GM12892 (cell line): ENCODE data around the gene STAB2.

Experiments used
- DNase-seq: peaks from one replicate; pipeline ENCODE4 v3.0.0; 2011; ENCODE audit not compliant: insufficient read length
- FAIRE-seq: peaks from 2 replicates; lab custom pipeline; 2011; peaks lifted over from hg19 to GRCh38; lab: Jason Lieb, UNC
- POLR2A ChIP-seq: IDR thresholded peaks from 2 replicates; pipeline ENCODE4 v1.6.1; 2011; ENCODE audit warnings: low read depth, low read length, control low read depth
- POLR2AphosphoS5 ChIP-seq: IDR thresholded peaks from 2 replicates; pipeline ENCODE4 v1.6.1; 2011; ENCODE audit warnings: low read depth, low read length, control low read depth
- TAF1 ChIP-seq: IDR thresholded peaks from 2 replicates; pipeline ENCODE4 v1.6.1; 2011; ENCODE audit warnings: low read depth, mild to moderate bottlenecking, control low read depth, low read length, borderline replicate concordance

STAB2 gene

DNA sequence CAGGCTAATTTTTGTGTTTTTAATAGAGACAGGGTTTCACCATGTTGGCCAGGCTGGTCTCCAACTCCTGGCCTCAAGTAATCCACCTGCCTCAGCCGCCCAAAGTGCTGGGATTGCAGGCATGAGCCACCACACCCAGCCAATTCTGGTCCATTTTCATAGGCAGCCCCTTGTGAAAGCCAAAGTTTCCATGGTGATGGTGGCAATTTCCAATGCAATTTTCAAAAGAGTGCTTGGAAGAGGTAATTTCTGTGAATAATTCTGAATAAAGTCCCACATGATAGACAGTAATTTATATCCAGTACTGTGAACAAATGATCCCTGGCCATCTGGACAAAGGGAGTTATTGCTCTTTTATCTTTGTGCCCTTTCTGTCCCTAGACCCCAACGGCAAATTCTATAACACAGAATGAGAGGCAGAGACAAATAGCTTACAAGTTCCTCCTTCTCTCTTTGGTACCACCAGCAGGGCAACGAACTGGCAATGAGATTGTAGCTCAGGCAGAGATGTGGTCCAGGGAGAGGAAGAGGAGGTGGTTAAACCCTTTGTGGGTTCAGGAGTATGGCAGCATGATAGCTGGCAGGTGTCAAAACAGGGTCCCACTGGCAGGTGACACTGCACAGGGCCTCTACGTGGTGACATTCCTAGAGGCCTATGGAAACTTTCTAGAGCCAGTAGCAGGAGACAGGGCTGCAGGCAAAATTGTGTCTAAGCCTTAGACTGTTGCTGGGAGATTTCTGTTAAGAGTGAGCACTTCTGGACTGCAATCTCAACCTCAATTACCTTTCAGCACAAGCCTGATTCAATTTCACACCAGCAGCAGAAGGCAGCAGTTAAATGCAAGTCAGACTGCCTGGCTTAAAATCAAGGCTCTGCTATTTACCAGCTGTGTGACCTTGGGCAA, 207.5 kb downstream of the STAB2 start:
- TF ChIP-seq POLR2A (no peak), TAF1 (no peak), POLR2AphosphoS5 (no peak)
- FAIRE-seq (no peak), DNase-seq (no peak)

- no peak for DNase-seq
- FAIRE-seq: no peak
- TF ChIP-seq POLR2A (no peak), TAF1 (no peak), POLR2AphosphoS5 (no peak)
Observed at GRCh38 chr12:103798586-103798985, 211.5 kb downstream of the STAB2 start.

DNA sequence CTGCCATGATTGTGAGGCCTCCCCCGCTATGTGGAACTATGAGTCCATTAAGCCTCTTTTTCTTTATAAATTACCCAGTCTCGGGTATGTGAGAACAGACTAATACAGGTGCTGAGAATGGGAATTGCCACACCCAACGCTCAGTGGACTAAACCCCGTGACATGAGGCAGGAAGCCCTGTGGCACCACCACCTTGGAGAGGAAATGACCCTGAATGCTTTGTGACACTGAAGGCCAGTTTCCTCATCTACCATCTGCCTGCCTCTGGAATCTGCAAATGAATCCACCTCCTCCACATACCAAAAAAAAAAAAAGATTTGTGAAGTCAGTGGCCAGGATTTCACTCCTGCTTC, 212.4 kb downstream of the STAB2 start:
- FAIRE-seq: no peak
- DNase-seq: no peak
- TF ChIP-seq TAF1 (no peak), POLR2AphosphoS5 (no peak), POLR2A (no peak)

DNA sequence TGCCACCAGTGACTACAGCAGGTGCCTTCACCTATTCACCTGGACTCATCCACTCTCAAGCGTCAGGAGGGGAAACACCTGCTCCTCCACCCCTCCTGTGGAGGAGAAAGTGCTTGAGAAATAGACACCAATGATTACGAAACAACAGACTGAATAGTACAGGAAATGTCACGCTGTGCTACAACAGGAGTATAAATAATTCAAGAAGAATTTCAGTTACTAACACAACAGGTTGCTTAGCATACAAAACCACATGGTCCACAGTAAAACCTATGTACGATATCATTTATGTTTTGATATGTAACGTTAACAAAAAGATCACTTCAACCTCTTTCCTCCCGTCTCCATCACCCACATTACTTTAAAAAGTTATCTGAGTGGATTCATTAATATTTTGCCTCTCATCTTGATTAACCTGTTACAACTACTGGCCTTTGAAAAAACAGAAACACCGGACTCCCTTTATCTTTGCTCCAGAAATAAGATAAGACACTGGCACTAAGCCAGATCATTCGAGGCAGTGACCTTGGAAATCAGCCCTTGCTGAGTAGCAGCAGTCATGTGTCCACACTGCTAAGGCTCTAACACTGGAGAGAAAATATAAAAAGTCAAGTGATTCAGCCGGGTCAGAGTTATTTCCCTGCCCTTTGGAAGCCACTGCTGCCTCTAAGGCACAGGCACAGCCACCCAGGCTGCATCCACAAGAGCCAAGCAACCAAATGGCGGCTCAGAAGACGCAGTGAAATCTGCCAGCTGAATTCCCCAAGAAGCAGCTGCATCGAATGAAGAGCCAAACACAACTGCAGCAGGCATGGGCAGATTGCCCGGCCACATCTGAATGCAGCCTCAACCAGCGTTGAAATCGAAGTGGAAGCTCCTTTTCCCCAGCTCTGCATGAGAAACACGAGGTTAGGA, 213.0 kb downstream of the STAB2 start:
- no peak for DNase-seq
- no peak for TF ChIP-seq POLR2AphosphoS5
- no peak for TF ChIP-seq POLR2A
- no peak for TF ChIP-seq TAF1
- FAIRE-seq: no peak

- FAIRE-seq (no peak), DNase-seq (no peak)
- TF ChIP-seq TAF1: no peak
- TF ChIP-seq POLR2AphosphoS5: no peak
- TF ChIP-seq POLR2A: no peak
Observed at GRCh38 chr12:103801709-103802585, 214.9 kb downstream of the STAB2 start.

- DNase-seq: no peak
- FAIRE-seq: no peak
- TF ChIP-seq POLR2AphosphoS5 (no peak), TAF1 (no peak), POLR2A (no peak)
Observed at GRCh38 chr12:103802586-103802886, 215.5 kb downstream of the STAB2 start.

DNA sequence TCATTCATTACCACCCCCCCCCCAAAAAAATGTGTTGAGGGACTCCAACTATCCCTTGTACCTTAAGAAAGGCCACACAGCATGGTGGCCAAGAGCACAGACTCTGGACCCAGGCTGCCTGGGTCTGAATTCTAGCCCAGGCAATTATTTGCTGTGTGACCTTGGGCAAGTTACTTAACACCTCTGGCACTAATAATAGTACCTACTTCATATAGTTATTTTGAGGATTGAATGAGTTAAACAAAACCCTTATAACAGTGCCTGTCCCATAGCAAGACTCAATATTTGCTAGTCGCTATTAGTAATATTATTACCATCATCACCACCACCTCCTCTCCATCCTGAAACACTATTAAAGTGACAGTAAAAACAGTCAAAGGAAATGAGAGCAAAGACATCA, 216.8 kb downstream of the STAB2 start:
- no peak for TF ChIP-seq TAF1
- TF ChIP-seq POLR2AphosphoS5: no peak
- TF ChIP-seq POLR2A: no peak
- FAIRE-seq (no peak), DNase-seq (no peak)

DNA sequence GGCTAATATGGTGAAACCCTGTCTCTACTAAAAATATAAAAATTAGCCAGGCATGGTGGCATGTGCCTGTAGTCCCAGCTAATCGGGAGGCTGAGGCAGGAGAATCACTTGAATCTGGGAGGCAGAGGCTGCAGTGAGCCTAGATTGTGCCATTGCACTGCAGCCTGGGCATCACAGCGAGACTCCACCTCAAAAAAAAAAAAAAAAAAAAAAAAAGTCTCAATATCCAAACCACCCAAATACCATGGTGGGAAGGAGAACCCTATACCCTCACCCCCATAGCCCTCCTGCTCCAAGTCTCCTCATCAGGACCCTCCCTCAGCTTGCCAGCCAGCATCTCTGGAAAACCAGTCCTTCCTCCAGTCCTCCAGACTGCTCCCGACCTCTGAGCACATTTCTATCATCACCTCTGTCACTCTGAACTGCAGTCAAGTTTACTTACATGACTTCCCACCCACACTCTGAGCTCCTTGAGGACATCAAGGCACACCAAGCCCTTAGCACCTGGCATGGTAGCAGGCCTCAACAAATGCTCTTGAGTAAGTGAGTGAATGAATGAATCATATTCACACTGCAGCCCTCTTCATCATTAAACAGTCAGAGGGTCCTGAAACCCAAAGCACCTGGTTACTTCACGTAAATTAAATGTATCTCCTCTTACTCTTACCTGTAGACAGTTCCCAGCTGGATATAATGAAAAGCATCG, 218.7 kb downstream of the STAB2 start:
- TF ChIP-seq POLR2AphosphoS5 (no peak), TAF1 (no peak), POLR2A (no peak)
- FAIRE-seq (no peak), DNase-seq (no peak)

DNA sequence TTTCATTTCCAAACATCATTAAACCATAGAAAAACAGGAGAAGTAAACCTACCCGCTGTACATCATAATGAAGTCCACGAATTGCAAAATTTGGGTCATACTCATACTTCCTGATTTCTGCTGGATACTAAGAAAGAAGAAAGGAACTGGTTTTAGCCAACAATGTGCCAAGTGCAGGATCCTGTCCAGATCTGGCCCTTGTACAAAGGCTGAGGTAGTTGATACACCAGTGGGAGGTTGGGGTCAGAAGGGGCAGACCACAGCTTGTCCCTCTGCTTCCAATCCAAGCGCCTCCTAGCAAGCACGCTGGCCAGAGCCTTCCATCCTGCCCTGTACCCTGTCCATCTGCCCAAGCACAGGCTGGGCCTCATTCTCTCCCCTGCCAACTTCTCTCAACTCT, 219.7 kb downstream of the STAB2 start:
- no peak for FAIRE-seq
- no peak for DNase-seq
- TF ChIP-seq TAF1 (no peak), POLR2A (no peak), POLR2AphosphoS5 (no peak)

GRCh38 chr12:103807561-103808238, 220.6 kb downstream of the STAB2 start:
- DNase-seq (no peak), FAIRE-seq (no peak)
- TF ChIP-seq POLR2AphosphoS5 (no peak), TAF1 (no peak), POLR2A (no peak)
